ENCODE data around the gene LRRC9.
"Not testable (repeated sequence)": the region's sequence is repeated elsewhere in the genome, so short reads cannot be mapped to it uniquely, and the experiment has no call there.

LRRC9 gene

DNA sequence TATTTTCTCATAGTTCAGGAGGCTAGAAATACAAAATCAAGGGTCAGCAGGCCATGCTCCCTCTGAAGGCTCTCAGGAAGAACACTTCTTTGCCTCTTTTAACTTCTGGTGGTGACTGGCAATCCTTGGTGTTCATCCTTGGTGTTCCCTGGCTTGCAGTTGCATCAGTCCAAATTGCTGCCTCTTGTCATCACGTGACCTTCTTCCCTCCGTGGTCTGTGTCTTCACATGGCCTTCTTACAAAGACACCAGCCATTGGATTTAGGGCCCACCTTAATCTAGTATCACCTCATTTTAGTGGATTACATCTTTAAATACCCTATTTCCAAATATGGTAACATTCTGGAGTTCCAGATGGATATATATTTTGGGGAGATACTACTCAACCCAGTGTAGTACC is 7.5 kb upstream of the LRRC9 start:
- H3K9ac ChIP-seq (ENCODE audit: low read length): no peak overlapping the region
- H3K36me3 ChIP-seq (ENCODE audit: control insufficient read depth, insufficient read depth, low read length): no peaks in the 10 kb centered on the region
- H3K9me3 ChIP-seq (ENCODE audit: control insufficient read depth, insufficient read depth, low read depth, low read length): no peaks in the 10 kb centered on the region
- no peak overlapping the region for H3K27ac ChIP-seq (ENCODE audit: low read depth, low read length)
- no peaks in the 10 kb centered on the region; the same call in 1 of the 2 replicates for H3K4me1 ChIP-seq (ENCODE audit: control insufficient read depth, insufficient read depth, low read length)
- no peak overlapping the region for H3K4me3 ChIP-seq (ENCODE audit: low read depth, low read length)
- H3K27me3 ChIP-seq (ENCODE audit: control insufficient read depth, insufficient read depth, low read length): no peaks in the 10 kb centered on the region

DNA sequence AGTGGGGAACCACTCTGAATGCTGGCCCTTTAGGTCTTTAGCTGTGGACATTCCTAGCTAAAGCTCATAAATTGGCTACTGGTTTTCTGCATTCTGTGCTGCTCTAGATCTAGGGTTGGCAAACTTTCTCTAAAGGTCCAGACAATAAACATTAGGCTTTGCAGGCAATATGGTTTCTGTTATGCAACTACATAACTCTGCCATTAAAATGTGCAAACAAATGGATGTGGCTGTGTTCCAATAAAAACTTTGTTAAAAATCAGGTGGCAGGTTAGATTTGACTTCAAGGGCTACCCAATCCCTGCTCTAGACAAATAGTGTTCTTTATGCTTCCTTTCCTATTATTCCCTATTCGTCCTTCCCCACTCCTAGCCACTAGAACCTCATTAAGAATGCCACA is 6.8 kb upstream of the LRRC9 start:
- H3K9ac ChIP-seq (ENCODE audit: low read length): no peak overlapping the region
- no peak overlapping the region for H3K27ac ChIP-seq (ENCODE audit: low read depth, low read length)
- H3K4me3 ChIP-seq (ENCODE audit: low read depth, low read length): no peak overlapping the region
- no peaks in the 10 kb centered on the region for H3K9me3 ChIP-seq (ENCODE audit: control insufficient read depth, insufficient read depth, low read depth, low read length)
- no peaks in the 10 kb centered on the region for H3K36me3 ChIP-seq (ENCODE audit: control insufficient read depth, insufficient read depth, low read length)
- no peaks in the 10 kb centered on the region for H3K27me3 ChIP-seq (ENCODE audit: control insufficient read depth, insufficient read depth, low read length)
- peaks cover under 1% of the 10 kb centered on the region; the same call in 1 of the 2 replicates for H3K4me1 ChIP-seq (ENCODE audit: control insufficient read depth, insufficient read depth, low read length)

DNA sequence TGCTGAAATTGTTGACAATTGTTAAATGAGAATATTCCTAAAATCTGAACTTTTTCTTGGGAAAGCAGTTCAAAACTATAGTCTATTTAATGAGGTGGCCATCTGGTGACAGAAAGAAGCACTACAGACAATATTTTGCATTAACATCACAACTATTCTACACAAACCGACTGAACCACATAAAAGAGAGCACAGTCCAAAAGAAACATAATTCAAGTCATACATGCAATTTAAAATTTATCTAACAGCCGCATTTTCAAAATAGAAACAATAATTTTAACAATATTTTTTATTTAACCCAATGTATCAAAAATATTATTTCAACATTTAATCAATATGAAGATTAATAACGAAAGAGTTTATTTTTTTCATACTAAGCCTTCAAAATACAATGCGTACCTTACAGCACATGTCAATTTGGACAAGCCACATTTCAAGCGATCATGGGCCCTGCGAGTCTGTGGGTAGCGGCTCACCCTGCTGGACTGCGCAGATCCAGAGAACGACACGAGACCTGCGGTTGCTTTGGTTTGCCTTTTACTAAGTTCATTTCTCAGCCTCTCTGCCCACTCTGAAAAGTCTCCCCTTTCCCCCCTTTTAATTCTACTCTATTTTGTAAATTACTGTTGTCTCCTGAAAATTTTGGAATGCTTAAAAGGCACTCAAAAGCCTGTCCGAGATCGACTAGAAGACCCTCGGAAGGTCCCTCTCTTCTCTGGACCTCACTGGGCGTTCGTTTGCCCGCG is 947 bp upstream of the LRRC9 start:
- peak overlapping the region; percentile 63; the same call in 1 of the 2 replicates for H3K27ac ChIP-seq (ENCODE audit: low read depth, low read length)
- H3K9ac ChIP-seq (ENCODE audit: low read length): peak overlapping the region; percentile 78

DNA sequence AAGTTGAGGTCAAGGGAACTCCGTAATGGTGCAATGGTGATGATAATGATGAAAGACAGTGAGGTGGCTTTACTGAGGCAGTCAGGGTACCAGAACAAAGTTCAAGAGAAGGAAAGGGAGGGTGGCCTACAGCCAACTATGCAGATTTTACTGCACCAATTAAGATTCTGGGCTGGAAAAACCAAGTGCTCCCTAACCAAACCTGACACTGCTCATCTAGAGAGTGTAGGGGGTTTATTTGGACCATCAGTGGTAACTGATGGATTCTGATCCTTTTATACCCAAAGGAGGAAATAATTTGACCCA is 387 bp downstream of the LRRC9 start:
- Histone ChIP-seq H3K9ac (ENCODE audit: low read length) (peak overlapping the region; percentile 58), H3K27me3 (ENCODE audit: control insufficient read depth, insufficient read depth, low read length) (no peaks in the 10 kb centered on the region), H3K9me3 (ENCODE audit: control insufficient read depth, insufficient read depth, low read depth, low read length) (no peaks in the 10 kb centered on the region), H3K4me1 (ENCODE audit: control insufficient read depth, insufficient read depth, low read length) (peaks cover 11% of the 10 kb centered on the region; the same call in 1 of the 2 replicates), H3K36me3 (ENCODE audit: control insufficient read depth, insufficient read depth, low read length) (no peaks in the 10 kb centered on the region), H3K4me3 (ENCODE audit: low read depth, low read length) (peak overlapping the region; percentile 81), H3K27ac (ENCODE audit: low read depth, low read length) (no peak overlapping the region)

More for the DNA sequence above, 947 bp upstream of the LRRC9 start:
- H3K36me3 ChIP-seq (ENCODE audit: control insufficient read depth, insufficient read depth, low read length): no peaks in the 10 kb centered on the region
- no peaks in the 10 kb centered on the region for H3K9me3 ChIP-seq (ENCODE audit: control insufficient read depth, insufficient read depth, low read depth, low read length)
- peaks cover 11% of the 10 kb centered on the region; the same call in 1 of the 2 replicates for H3K4me1 ChIP-seq (ENCODE audit: control insufficient read depth, insufficient read depth, low read length)
- H3K27me3 ChIP-seq (ENCODE audit: control insufficient read depth, insufficient read depth, low read length): no peaks in the 10 kb centered on the region
- H3K4me3 ChIP-seq (ENCODE audit: low read depth, low read length): peak overlapping the region; percentile 81

DNA sequence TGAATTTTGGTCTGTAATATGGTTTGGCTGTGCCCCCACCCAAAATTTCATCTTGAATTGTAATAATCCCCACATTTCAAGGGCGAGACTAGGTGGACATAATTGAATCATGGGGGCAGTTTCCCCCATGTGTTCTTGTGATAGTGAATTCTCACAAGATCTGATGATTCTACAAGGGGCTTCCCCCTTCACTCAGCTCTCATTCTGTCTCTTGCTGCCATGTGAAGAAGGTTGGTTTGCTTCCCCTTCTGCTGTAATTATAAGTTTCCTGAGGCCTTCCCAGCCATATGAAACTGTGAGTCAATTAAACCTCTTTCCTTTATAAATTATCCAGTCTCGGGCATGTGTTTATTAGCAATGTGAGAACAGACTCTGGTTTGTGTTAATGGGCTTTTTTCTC is 5.9 kb downstream of the LRRC9 start:
- H3K36me3 ChIP-seq (ENCODE audit: control insufficient read depth, insufficient read depth, low read length): no peaks in the 10 kb centered on the region
- H3K9ac ChIP-seq (ENCODE audit: low read length): no peak overlapping the region
- no peaks in the 10 kb centered on the region for H3K27me3 ChIP-seq (ENCODE audit: control insufficient read depth, insufficient read depth, low read length)
- H3K4me1 ChIP-seq (ENCODE audit: control insufficient read depth, insufficient read depth, low read length): no peaks in the 10 kb centered on the region
- H3K27ac ChIP-seq (ENCODE audit: low read depth, low read length): no peak overlapping the region
- no peaks in the 10 kb centered on the region for H3K9me3 ChIP-seq (ENCODE audit: control insufficient read depth, insufficient read depth, low read depth, low read length)
- H3K4me3 ChIP-seq (ENCODE audit: low read depth, low read length): no peak overlapping the region

DNA sequence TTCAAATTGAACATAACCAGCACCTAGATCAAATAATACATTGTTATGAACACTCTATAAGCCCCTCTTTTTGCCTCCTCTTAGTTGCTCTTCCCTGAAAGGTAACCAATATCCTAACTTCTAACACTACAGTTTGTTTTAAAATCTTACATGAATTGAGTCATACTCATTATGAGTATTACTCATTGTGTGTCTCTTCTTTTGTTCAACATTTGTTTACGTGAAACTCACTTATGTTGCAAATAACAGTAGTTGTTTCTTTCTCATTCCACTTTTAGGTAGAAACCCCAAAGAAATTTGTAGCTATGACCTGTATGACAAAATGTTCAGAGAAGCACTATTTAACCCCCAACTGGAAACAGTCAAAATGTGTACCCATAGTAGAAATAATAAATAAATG is 6.6 kb downstream of the LRRC9 start:
- Histone ChIP-seq H3K27me3 (ENCODE audit: control insufficient read depth, insufficient read depth, low read length) (no peaks in the 10 kb centered on the region), H3K9me3 (ENCODE audit: control insufficient read depth, insufficient read depth, low read depth, low read length) (no peaks in the 10 kb centered on the region), H3K4me1 (ENCODE audit: control insufficient read depth, insufficient read depth, low read length) (no peaks in the 10 kb centered on the region), H3K9ac (ENCODE audit: low read length) (no peak overlapping the region), H3K36me3 (ENCODE audit: control insufficient read depth, insufficient read depth, low read length) (no peaks in the 10 kb centered on the region), H3K27ac (ENCODE audit: low read depth, low read length) (no peak overlapping the region), H3K4me3 (ENCODE audit: low read depth, low read length) (no peak overlapping the region)

DNA sequence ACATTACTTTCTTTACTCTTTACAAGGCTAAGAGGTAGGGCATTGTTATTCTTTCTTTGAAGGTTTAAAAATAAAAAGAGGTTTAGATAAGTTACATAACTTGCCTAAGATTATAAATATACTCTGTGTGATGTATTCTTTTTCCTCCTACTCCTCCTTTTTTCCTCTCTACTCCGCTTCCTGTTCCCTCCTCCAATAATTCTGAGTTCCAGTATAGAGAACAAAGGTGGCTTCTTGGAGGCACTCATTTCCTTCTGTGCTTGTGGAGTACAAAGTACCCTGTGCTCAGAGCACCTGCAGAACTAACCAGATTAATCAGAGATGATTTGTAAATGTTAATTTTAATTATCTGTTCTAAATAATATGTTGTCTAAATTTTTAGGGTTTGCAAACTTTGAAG is 11.3 kb downstream of the LRRC9 start:
- no peaks in the 10 kb centered on the region for H3K36me3 ChIP-seq (ENCODE audit: control insufficient read depth, insufficient read depth, low read length)
- no peak overlapping the region for H3K9ac ChIP-seq (ENCODE audit: low read length)
- H3K27me3 ChIP-seq (ENCODE audit: control insufficient read depth, insufficient read depth, low read length): no peaks in the 10 kb centered on the region
- H3K4me3 ChIP-seq (ENCODE audit: low read depth, low read length): no peak overlapping the region
- no peak overlapping the region for H3K27ac ChIP-seq (ENCODE audit: low read depth, low read length)
- H3K4me1 ChIP-seq (ENCODE audit: control insufficient read depth, insufficient read depth, low read length): no peaks in the 10 kb centered on the region
- no peaks in the 10 kb centered on the region for H3K9me3 ChIP-seq (ENCODE audit: control insufficient read depth, insufficient read depth, low read depth, low read length)

DNA sequence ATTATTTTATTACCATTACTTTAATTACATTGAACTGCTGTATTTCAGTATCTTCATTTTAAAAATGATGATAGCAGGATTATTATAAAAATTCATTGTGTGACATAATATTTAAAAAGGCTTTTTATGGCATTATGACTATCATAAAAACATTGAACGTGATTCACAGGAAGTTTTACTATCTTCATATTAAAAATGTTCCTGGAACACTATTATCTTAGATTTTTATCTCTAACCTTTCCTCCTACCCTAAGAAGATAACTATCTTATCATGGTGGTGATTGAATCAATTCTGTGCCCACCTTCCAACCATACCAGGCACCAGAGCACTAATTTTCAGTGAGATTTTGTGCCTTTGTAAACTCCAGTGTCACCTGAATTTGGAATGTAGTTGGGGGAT is 16.2 kb downstream of the LRRC9 start:
- no peaks in the 10 kb centered on the region for H3K27me3 ChIP-seq (ENCODE audit: control insufficient read depth, insufficient read depth, low read length)
- no peaks in the 10 kb centered on the region for H3K4me1 ChIP-seq (ENCODE audit: control insufficient read depth, insufficient read depth, low read length)
- H3K9ac ChIP-seq (ENCODE audit: low read length): no peak overlapping the region
- H3K27ac ChIP-seq (ENCODE audit: low read depth, low read length): no peak overlapping the region
- H3K9me3 ChIP-seq (ENCODE audit: control insufficient read depth, insufficient read depth, low read depth, low read length): no peaks in the 10 kb centered on the region
- H3K4me3 ChIP-seq (ENCODE audit: low read depth, low read length): no peak overlapping the region
- no peaks in the 10 kb centered on the region for H3K36me3 ChIP-seq (ENCODE audit: control insufficient read depth, insufficient read depth, low read length)

DNA sequence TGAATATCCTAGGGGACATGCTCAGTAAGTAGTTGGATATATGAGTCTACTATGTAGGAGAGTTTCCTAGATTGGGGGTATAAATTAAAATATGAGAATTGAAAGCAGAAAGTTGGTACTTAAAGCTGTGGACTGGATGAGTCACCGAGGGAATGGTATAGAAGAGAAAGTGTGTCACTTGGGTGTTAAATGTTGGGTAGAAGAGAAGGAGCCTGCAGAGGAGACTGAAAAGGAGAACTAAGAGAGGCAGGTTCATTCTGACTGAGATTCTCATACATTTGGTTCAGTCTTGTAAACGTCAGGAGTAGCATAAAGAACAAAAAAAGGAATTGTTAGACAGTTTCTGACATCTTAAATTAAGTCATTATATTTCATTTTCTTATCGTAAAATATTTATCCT is 19.9 kb downstream of the LRRC9 start:
- no peaks in the 10 kb centered on the region for H3K4me1 ChIP-seq (ENCODE audit: control insufficient read depth, insufficient read depth, low read length)
- no peaks in the 10 kb centered on the region for H3K27me3 ChIP-seq (ENCODE audit: control insufficient read depth, insufficient read depth, low read length)
- no peak overlapping the region for H3K9ac ChIP-seq (ENCODE audit: low read length)
- H3K36me3 ChIP-seq (ENCODE audit: control insufficient read depth, insufficient read depth, low read length): no peaks in the 10 kb centered on the region
- H3K27ac ChIP-seq (ENCODE audit: low read depth, low read length): no peak overlapping the region
- H3K4me3 ChIP-seq (ENCODE audit: low read depth, low read length): no peak overlapping the region
- H3K9me3 ChIP-seq (ENCODE audit: control insufficient read depth, insufficient read depth, low read depth, low read length): no peaks in the 10 kb centered on the region

DNA sequence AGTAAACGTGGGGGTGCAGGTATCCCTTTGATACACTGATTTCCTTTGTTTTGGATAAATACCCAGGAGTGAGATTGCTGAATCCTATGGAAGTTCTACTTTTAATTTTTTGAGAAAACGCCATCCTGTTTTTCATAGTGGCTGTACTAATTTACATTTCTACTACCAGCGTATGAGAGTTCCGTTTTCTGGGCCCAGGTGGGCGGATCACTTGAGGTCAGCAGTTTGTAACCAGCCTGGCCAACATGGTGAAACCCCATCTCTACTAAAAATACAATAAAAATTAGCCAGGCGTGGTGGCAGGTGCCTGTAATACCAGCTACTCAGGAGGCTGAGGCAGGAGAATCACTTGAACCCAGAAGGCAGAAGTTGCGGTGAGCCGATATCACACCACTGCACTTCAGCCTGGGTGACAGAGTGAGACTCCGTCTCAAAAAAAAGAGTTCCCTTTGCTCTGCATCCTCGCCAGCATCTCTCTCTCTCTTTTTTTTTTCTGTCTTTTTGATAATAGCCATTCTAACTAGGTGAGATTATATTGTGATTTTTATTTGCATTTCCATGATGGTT is 22.4 kb downstream of the LRRC9 start:
- H3K27ac ChIP-seq (ENCODE audit: low read depth, low read length); H3K4me1 ChIP-seq (ENCODE audit: control insufficient read depth, insufficient read depth, low read length); H3K36me3 ChIP-seq (ENCODE audit: control insufficient read depth, insufficient read depth, low read length); H3K9me3 ChIP-seq (ENCODE audit: control insufficient read depth, insufficient read depth, low read depth, low read length); H3K4me3 ChIP-seq (ENCODE audit: low read depth, low read length); H3K9ac ChIP-seq (ENCODE audit: low read length); H3K27me3 ChIP-seq (ENCODE audit: control insufficient read depth, insufficient read depth, low read length): not testable (repeated sequence)

DNA sequence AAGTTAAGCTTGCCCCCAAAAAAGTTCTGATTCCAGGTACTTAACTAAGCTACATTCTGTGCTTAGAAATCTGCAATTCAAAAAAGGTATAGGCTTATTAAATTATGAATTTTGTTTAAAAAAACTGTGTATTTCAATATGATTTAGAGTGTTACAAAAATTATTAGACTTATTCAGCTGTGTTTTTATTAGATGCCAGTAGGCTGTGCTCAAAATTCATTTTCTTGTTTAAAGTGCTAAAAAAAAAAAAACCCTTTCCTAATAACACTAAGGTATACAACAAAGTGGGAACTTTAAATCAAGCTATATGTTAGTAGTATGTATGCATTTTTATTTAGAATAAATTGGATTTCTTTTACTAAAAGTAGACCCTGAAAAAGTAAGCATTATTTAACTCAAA is 25.0 kb downstream of the LRRC9 start:
- H3K4me3 ChIP-seq (ENCODE audit: low read depth, low read length): no peak overlapping the region
- H3K4me1 ChIP-seq (ENCODE audit: control insufficient read depth, insufficient read depth, low read length): no peaks in the 10 kb centered on the region
- no peak overlapping the region for H3K9ac ChIP-seq (ENCODE audit: low read length)
- H3K36me3 ChIP-seq (ENCODE audit: control insufficient read depth, insufficient read depth, low read length): no peaks in the 10 kb centered on the region
- H3K9me3 ChIP-seq (ENCODE audit: control insufficient read depth, insufficient read depth, low read depth, low read length): no peaks in the 10 kb centered on the region
- no peaks in the 10 kb centered on the region for H3K27me3 ChIP-seq (ENCODE audit: control insufficient read depth, insufficient read depth, low read length)
- no peak overlapping the region for H3K27ac ChIP-seq (ENCODE audit: low read depth, low read length)
